ENCODE measurements around the gene BAIAP2L1. TPM values are rescaled to one million over a fixed set of nuclear protein-coding genes. Genes with fewer than 3 reads are reported as not detected.

The BAIAP2L1 gene
- total and polyA plus RNA-seq, 9 of the 15 experiments (the other 6 are each of a cell fraction or from before 2014, with no cell fraction given): 4.2 to 29.8 (median 15.5) TPM

DNA sequence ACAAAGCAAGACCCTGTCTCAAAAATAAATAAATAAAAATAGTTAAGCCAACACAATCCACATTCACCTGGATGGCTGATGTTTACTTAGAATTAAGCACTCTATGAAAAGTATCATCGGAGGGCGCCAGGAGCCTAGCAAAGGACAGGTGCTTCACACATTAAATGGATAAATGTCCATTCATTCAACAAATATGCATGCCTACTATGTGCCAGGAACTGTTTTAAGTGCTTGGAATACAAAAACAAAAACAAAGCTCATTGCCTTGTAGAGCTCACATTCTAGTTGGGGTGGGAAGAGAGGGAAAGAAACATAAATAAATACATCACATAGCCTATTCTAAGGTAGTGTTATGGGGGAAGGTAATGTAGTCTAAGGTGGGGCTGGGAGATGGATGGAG is 4.1 kb downstream of the BAIAP2L1 start:
- ATAC-seq: no peak
- no TSS peak for BruUV-seq (replicated peaks)
- Histone ChIP-seq H3K4me1 (replicated peaks in 1 of 2; ENCODE audit: control insufficient read depth in 2 of 2, insufficient read depth in 2 of 2, low read length in 2 of 2) (peaks cover 8 to 13% of the 10 kb centered on the region in 2 experiments; a peak in 4 of 5 replicates), H4K20me1 (replicated peaks; ENCODE audit: control insufficient read depth, insufficient read depth, low read length) (no peaks in the 10 kb centered on the region), H2AFZ (ENCODE audit: low read depth, low read length) (no peak overlapping the region), H3K36me3 (ENCODE audit: control insufficient read depth, insufficient read depth, low read length) (no peaks in the 10 kb centered on the region), H3K4me3 (no peak overlapping the region), H3K9me3 (replicated peaks; ENCODE audit: control insufficient read depth, insufficient read depth, low read depth, low read length) (no peaks in the 10 kb centered on the region; the same call in 1 of the 2 replicates), H3K27ac (ENCODE audit: extremely low read depth, low read depth, low read length) (no peak overlapping the region), H3K79me2 (ENCODE audit: control insufficient read depth, insufficient read depth, low read length) (peaks cover 43% of the 10 kb centered on the region), H3K4me2 (ENCODE audit: insufficient read depth, low read length) (no peak overlapping the region), H3K9ac (ENCODE audit: insufficient read depth in 1 of 2, low read depth in 2 of 2, low read length in 2 of 2) (no peak overlapping the region), H3K27me3 (ENCODE audit: control insufficient read depth in 2 of 2, insufficient read depth in 2 of 2, low read length in 2 of 2) (peaks cover 0 to under 1% of the 10 kb centered on the region in 2 experiments; a peak in 2 of 5 replicates), H3K9me1 (ENCODE audit: control insufficient read depth, insufficient read depth, low read length) (no peaks in the 10 kb centered on the region)
- ChIA-PET POLR2A (no interaction called here), CTCF (ENCODE audit: low intra/inter-chr PET ratio) (interaction anchor here (0.6 kb wide), 1 partner anchor 897 kb away, joined by 4 read pairs; no protein-coding TSS in a partner anchor)
- no peak for DNase-seq (ENCODE audit: extremely low read depth in 1 of 4, low spot score in 3 of 4)
- in situ Hi-C loops (cut with MboI) (no loop called here), intact Hi-C loops (cut with micrococcal nuclease) (no loop called here)
- TF ChIP-seq, protein P1, sequence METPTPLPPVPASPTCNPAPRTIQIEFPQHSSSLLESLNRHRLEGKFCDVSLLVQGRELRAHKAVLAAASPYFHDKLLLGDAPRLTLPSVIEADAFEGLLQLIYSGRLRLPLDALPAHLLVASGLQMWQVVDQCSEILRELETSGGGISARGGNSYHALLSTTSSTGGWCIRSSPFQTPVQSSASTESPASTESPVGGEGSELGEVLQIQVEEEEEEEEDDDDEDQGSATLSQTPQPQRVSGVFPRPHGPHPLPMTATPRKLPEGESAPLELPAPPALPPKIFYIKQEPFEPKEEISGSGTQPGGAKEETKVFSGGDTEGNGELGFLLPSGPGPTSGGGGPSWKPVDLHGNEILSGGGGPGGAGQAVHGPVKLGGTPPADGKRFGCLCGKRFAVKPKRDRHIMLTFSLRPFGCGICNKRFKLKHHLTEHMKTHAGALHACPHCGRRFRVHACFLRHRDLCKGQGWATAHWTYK (CRISPR knock-in tag; IDR thresholded peaks at IDR 0.05): no peak
- peak; percentile 72; the same call in 1 of the 2 replicates for TF ChIP-seq ZKSCAN1 (IDR thresholded peaks at IDR 0.05; ENCODE audit: low read depth, low read length)
- 59% methylated on average over 2 of the region's 2 CpGs for WGBS (ENCODE audit: insufficient coverage, low coverage, missing lambda C conversion rate)
- FAIRE-seq: no peak

DNA sequence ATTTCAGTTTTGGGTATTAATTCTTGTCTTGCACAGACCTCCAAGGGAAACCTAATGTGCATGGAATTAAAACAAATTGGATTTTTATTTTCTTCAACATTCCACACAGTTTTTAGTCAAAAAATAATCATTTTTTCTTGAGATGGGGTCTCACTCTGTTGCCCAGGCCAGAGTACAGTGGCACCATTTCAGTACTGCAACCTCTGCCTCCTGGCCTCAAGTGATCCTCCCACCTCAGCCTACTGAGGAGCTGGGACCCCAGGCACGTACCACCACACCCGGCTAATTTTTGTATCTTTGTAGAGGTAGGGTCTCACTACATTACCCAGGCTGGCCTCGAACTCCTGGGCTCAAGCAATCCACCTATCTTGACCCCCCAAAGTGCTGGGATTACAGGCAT is 4.9 kb downstream of the BAIAP2L1 start:
- BruUV-seq (replicated peaks): no TSS peak
- Histone ChIP-seq H3K9me1 (ENCODE audit: control insufficient read depth, insufficient read depth, low read length) (no peaks in the 10 kb centered on the region), H2AFZ (ENCODE audit: low read depth, low read length) (no peak overlapping the region), H3K4me1 (replicated peaks in 1 of 2; ENCODE audit: control insufficient read depth in 2 of 2, insufficient read depth in 2 of 2, low read length in 2 of 2) (peaks cover 8% of the 10 kb centered on the region in 2 experiments; a peak in 3 of 5 replicates), H3K4me2 (ENCODE audit: insufficient read depth, low read length) (no peak overlapping the region), H3K27ac (ENCODE audit: extremely low read depth, low read depth, low read length) (no peak overlapping the region), H3K79me2 (ENCODE audit: control insufficient read depth, insufficient read depth, low read length) (peaks cover 45% of the 10 kb centered on the region), H3K4me3 (no peak overlapping the region), H3K9ac (ENCODE audit: insufficient read depth in 1 of 2, low read depth in 2 of 2, low read length in 2 of 2) (no peak overlapping the region), H3K36me3 (ENCODE audit: control insufficient read depth, insufficient read depth, low read length) (no peaks in the 10 kb centered on the region), H4K20me1 (replicated peaks; ENCODE audit: control insufficient read depth, insufficient read depth, low read length) (no peaks in the 10 kb centered on the region), H3K9me3 (replicated peaks; ENCODE audit: control insufficient read depth, insufficient read depth, low read depth, low read length) (no peaks in the 10 kb centered on the region; the same call in 1 of the 2 replicates), H3K27me3 (ENCODE audit: control insufficient read depth in 2 of 2, insufficient read depth in 2 of 2, low read length in 2 of 2) (peaks cover 0 to 2% of the 10 kb centered on the region in 2 experiments; a peak in 1 of 5 replicates)
- FAIRE-seq: no peak
- no peak for TF ChIP-seq SREBF1 (IDR thresholded peaks at IDR 0.05; ENCODE audit: borderline replicate concordance, low read depth, low read length)
- TF ChIP-seq NCOA1 (IDR thresholded peaks at IDR 0.05; ENCODE audit: low read depth): no peak
- peak; percentile 32; the same call in 1 of the 2 replicates for TF ChIP-seq ZNF121 (CRISPR knock-in tag; conservative IDR thresholded peaks at IDR 0.05)
- no peak for TF ChIP-seq CBFA2T2 (conservative IDR thresholded peaks at IDR 0.05)
- TF ChIP-seq, protein P2, sequence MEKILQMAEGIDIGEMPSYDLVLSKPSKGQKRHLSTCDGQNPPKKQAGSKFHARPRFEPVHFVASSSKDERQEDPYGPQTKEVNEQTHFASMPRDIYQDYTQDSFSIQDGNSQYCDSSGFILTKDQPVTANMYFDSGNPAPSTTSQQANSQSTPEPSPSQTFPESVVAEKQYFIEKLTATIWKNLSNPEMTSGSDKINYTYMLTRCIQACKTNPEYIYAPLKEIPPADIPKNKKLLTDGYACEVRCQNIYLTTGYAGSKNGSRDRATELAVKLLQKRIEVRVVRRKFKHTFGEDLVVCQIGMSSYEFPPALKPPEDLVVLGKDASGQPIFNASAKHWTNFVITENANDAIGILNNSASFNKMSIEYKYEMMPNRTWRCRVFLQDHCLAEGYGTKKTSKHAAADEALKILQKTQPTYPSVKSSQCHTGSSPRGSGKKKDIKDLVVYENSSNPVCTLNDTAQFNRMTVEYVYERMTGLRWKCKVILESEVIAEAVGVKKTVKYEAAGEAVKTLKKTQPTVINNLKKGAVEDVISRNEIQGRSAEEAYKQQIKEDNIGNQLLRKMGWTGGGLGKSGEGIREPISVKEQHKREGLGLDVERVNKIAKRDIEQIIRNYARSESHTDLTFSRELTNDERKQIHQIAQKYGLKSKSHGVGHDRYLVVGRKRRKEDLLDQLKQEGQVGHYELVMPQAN (IDR thresholded peaks at IDR 0.05; ENCODE audit: borderline replicate concordance): no peak
- no peak for TF ChIP-seq MTA3 (IDR thresholded peaks at IDR 0.05; ENCODE audit: borderline replicate concordance)
- no peak for DNase-seq (ENCODE audit: extremely low read depth in 1 of 4, low spot score in 3 of 4)
- ChIA-PET POLR2A (interaction anchor here (0.6 to 0.9 kb wide), 2 partner anchors 9 to 80 kb away, joined by 3 read pairs; no protein-coding TSS in a partner anchor), CTCF (ENCODE audit: low intra/inter-chr PET ratio) (no interaction called here)
- in situ Hi-C loops (cut with MboI): no loop called here
- 33% methylated on average over 3 of the region's 3 CpGs for WGBS (ENCODE audit: insufficient coverage, low coverage, missing lambda C conversion rate)
- intact Hi-C loops (cut with micrococcal nuclease): no loop called here
- no peak for ATAC-seq
